GM19043 (cell line): ENCODE data around the gene FNIP2.
"Not testable (repeated sequence)": the region's sequence is repeated elsewhere in the genome, so short reads cannot be mapped to it uniquely, and the experiment has no call there.

ENCODE experiments used
- ATAC-seq: cut with Tn5 transposase; IDR thresholded peaks from one replicate; pipeline ENCODE4 v1.9.1; 2021; ENCODE audit warnings: low read depth; ENCODE audit not compliant: unreplicated experiment

Gene FNIP2

DNA sequence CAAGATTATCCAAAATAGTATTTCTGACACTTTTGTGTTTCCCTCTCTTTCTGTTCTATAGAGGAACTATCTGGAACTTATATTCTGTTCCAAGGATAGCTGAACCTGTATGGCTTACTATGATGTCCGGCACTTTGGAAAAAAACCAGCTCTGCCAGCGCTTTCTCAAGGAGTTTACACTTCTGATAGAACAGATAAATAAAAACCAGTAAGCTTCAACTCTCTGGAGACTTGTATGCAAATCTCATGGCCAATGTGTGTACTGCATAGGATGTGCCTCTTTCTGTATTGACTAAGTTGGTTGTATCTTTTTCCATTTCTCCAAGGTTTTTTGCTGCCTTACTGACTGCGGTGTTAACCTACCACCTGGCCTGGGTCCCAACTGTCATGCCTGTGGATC, 92.5 kb downstream of the FNIP2 start:
- ATAC-seq = peak; percentile 35

DNA sequence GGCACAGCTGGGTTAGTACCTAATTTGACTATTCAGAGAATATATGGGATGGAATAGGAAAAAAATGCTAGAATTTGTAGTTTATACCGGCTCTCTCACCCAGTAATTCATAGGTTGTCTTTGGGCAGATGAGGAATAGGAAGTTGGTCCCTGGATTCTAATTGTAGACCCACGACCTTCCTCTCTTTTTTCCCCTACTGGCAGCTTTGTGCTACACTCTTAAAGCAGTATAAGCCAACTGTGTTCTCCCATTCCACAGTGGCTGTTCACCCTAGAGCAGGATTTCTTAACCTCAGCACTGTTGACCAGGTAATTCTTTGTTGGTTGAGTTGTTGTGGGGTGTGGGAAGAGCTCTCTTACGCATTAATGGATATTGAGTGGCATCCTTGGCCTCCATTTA, 92.9 kb downstream of the FNIP2 start:
- no peak for ATAC-seq

DNA sequence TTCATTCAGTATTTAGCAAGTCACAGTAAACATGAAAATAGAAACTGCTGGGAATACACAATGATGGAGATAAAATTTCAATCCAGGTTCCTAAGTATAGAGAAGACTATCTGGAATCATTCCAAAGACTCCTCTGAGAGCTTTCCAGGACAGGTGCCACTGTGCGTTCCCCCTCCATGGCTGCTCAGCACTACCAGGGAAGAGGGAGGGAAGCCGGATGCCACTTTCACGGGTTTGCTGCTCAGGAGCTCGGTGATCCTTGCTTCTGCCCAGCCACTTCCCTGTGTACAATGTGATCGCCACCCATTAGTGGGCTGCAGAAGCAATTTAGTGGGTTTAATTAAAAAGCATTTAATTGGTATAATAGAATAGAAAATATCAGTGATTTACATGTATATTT, 94.5 kb downstream of the FNIP2 start:
- ATAC-seq = no peak

DNA sequence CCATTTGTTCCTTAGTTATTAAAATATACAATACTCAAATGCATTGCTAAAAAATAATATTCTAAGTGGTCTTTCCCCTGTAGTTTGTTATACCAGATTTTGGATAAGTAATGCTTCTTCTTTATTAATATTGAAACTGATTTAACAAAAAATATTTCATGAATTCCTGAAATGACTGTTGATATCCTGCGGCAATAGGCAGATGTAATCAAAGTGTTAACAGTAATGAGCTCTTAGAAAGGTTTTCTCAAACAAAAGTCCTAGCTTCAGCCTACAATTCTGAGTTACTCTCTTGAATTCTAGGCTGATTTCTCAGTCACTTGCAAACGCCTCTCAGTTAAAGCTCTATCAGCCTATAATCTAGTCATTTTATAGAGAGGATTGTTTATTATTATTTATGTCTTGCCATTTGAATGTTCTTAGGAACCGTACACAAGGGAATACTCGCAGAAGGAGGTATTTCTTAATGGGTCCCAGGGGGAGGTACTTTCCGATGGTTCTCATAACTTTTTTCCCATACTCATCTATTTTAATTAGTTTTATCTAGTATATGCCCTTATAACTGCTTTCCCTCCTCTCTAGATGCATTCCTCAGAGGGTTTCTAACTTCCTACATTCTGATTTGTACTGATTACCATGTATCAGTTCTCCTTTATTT, 96.8 kb downstream of the FNIP2 start:
- ATAC-seq = no peak

DNA sequence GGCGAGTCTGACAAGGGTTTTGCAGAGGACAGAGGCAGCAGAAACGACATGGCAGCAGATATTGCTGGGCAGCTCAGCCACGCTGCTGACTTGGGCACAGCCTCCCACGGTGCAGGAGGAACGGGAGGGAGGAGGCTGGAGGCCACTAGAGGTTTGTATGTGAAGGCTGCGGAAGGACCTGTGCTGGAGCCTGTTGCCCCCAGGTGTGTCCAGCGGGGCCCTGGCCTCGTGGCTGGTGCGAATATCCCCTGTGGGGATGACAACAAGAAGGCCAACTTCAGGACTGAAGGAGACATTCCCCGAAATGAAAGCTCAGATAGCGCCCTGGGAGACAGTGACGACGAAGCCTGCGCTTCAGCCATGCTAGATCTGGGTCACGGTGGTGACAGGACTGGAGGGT, 100.2 kb downstream of the FNIP2 start:
- ATAC-seq = no peak

DNA sequence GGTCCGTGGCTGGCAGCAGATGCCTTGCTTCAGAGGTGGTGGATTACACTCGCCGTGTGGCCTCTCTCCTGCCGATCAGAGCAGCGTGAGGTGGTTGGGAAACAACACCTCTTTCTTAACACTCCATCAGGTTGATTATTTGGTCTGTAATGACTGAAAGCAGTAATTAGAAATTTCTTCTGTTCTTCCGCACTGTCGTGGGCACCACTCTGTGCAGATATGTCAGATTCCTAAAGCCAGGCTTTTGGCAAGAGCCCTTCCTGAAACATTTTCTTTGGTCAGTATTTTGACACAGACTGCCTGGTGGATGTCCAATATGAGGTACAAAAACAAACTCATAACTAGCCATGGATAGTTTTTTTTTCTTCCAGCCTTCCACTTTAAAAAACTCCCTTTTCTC, 100.9 kb downstream of the FNIP2 start:
- ATAC-seq = no peak

DNA sequence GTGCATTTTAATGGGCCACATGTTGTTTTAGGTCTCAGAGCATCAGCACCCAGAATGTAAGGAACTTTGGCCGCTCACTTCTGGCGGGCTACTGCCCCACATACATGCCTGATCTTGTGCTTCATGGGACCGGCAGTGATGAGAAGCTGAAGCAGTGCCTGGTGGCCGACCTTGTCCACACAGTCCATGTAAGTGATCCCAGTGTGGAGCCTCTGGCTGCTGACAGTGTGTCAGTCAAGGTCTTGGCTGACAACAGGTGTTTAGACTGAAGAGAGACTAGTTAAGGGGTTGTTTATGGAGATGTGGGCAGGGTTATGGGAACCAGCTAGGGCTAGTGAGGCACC, 101.4 kb downstream of the FNIP2 start:
- no peak for ATAC-seq

DNA sequence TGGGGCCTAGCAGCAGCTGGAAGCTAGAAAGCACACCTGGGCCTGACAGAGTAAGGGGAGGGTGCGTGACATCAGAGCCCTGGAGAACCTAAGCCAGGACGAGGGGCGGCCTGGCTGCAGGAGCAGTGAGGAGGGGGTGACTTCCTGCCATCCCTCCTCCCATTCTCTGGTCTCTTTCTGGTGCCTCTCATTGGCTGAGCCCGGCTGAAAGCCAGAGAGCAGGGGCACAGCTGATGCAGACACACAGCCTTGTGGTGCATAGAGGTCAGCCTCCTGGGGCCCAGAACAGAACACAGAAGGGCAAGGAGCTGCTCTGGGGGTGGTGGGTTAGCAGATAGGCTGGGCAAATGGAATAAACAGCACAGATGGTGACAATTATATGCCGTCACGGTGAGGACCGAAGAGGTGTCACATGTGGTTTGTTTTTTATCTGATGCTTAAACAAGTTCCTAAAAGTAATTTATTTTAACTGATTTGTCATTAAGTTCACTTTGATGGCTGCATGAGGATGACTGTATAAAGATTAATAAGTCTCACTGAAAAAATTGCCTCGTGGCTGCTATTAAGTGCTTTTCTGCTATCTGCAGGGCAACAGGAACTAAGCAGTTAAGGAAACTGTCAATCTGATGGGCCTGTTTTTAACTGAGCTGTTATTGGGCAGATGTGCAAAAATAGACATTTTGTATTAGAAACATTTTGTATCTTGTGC, 102.0 kb downstream of the FNIP2 start:
- ATAC-seq = no peak

DNA sequence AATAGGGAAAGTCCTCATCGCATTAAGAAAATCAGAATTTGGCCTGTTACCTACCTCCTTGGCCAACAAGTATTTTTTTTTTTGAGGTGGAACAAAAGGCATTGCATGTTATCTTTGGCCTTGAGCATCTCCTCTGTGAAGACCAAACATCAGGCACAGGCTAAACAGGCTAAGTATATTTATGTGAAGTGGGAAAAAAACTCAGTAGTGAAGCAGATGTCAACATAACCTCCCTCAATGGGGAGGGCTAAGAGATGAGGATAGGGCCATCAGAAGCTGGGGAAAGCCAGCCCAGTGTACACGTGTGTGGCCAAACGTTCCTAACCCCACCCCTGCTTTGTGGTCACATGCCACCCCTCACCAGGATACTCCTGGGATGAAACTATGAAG, 102.5 kb downstream of the FNIP2 start:
- no peak for ATAC-seq

DNA sequence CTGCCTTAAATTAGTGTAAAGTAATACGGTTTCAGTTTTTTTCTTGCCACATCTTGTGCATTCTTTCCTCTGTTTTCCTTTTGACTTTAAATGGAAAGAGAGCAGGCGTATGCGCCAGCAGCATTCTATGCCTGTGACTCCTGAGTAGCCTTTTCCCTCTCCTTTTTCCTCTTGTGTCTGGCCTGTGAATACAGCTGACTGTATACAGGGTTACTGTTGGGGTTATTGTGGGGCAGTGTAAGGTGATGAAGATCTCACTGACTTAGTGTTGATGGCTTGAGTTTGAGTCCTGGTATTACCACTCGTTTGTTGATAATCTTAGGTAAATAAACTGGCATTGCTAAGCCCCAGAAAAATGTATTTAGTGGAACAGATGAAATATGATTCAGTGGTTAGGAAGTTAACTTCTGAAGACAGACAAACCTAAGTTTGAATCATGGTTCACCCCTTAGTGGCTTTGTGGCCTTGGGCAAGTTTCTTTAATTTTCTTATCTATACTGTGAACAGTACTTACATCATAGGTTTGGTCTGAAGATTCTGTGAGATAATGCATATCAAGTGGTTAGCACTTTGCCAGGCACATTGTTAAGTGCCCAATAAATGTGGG, 105.1 kb downstream of the FNIP2 start:
- ATAC-seq = no peak

DNA sequence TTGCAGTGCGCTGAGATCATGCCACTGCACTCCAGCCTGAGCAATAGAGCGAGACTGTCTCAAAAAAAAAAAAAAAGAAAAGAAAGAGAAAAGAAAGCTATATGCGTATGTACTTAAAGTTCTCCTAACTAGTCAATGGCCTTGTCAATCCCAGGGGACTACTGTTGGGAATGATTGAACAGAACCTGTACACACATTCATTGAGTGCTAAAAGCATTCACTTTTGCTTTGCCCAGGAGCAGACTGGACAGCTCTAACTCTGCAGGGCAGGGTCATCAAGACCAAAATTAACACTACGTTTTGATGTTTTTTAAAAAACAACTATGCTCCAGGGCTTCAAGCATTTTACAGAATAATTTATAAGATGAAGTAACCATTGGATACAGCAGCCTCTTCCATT, 106.2 kb downstream of the FNIP2 start:
- ATAC-seq = no peak

DNA sequence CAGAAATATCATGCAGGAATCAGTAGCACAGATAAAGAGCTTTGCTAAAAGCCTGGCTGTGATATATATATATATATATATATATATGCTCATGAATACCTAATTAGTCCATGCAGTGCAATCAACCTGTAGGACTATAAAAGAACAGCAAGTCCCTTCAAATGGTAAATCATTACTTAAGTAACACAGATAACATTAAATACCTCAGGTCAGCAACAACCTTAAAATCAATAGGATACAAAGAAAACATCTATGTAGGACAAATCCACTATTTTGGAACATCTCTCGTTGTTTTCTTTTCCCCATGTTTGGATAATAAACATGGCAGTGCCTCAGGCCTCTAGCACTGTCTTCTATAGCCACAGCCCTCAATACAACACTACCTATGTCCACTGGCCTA, 106.6 kb downstream of the FNIP2 start:
- no peak for ATAC-seq

DNA sequence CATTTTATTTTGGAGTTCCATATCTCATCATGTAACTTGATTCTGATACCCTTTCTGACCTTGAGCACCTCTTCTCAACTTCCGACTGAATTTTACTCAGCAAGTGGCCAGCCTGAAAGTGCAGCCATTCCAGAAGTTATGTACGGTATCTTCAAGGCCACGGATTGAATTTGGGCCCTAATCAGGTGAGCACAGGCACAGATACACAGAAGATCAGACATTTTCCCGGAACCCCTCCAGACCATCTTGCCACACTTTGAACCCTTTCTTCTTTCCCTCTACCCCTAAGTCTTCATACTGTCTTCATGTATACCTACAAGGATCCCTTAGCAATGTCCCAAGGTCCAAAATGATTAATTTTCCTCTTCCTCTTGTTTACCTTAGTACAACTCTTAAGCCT, 108.2 kb downstream of the FNIP2 start:
- no peak for ATAC-seq

DNA sequence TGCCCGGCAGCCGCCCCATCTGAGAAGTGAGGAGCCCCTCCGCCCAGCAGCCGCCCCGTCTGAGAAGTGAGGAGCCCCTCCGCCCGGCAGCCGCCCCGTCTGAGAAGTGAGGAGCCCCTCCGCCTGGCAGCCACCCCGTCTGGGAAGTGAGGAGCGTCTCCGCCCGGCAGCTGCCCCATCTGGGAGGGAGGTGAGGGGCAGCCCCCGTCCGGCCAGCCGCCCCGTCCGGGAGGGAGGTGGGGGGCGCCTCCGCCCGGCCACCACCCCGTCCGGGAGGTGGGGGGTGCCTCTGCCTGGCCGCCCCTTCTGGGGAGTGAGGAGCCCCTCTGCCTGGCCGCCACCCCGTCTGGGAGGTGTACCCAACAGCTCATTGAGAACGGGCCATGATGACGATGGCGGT, 113.3 kb downstream of the FNIP2 start:
- ATAC-seq = not testable (repeated sequence)

DNA sequence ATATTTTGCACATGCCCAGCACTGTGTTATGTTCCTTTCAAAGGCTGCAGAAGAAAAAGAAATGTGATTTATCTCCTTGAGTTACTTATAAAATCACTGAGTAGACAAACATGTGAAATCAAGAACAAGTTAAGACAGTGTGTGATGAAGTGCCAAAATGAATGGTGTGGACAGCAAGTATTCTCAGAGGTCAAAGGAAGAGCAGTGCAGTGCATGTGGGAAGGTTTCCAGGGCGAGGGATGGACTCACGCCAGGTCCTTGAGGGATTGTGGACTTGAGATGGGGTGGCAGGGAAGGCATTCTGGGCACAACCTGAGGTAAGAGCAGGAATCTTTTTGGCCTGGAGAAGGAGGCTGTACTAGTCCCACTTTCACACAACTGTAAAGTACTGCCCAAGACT, 115.5 kb downstream of the FNIP2 start:
- ATAC-seq = no peak

DNA sequence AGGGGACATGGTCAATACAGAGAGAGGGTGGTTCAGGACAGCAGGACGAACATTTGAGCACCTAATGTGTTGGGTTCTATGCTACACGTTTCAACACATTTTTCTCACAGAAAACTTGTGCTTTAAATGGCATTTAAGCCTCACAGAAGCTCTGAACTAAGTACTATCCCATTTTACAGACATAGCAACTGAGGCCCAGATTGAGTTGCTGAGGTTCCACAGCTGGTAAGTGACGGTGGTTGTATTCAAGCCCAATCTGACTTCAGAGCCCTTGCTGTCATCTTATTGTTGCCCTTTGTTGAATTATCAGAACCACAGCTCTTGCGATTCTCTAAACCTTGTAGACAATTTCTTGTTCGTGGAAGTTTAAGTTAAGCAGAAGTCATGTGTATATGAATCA, 116.7 kb downstream of the FNIP2 start:
- ATAC-seq = no peak

DNA sequence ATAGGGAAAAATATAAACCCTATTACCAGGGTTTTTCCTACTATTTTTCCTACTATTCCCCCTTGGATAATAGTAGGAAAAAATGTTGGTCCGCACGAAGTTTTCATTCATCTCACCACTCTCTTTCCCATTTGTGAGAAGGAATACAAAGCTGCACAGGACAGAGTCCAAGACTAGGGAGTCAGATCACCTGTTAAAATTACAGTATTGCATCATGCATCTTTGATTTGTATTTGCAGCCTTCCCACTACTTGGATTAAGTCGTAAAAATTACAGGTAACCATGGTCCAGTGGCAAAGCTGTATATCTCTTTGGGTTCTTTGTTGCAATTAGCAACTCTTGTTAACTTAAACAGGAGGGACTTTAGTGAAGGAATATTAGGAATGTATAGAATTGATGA, 121.5 kb downstream of the FNIP2 start:
- ATAC-seq = no peak

DNA sequence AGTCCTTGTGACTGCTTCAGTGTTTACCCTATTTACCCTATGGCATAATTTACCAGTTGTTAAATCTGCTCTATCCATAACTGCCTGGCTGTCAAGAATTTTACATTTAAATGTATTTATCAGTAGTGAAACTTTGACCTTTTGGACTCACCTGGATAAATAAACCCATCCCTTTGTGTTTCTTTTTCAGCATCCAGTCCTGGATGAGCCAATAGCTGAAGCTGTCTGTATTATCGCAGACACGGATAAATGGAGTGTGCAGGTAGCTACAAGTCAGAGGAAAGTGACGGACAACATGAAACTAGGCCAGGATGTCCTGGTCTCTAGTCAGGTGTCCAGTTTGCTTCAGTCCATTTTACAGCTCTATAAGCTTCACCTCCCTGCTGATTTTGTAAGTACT, 122.4 kb downstream of the FNIP2 start:
- ATAC-seq = no peak

DNA sequence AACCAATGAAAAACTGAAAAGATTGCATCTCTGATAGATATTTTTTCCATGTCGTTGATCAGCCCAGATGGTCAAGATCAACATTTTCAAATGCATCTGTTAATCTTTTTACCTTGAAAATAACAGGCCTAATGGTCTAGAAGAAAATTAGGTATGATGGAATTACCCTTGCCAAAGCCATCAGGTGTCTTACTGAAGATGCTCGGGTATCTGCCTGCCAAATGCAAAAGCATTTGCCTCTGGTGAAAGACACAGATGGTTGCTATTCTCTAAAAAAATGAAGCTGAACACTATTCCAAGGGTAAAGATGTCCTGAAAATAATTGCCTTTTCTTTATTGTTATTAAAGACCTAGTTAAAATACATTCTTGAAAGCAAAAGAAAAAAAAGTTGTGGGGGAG, 126.0 kb downstream of the FNIP2 start:
- no peak for ATAC-seq

DNA sequence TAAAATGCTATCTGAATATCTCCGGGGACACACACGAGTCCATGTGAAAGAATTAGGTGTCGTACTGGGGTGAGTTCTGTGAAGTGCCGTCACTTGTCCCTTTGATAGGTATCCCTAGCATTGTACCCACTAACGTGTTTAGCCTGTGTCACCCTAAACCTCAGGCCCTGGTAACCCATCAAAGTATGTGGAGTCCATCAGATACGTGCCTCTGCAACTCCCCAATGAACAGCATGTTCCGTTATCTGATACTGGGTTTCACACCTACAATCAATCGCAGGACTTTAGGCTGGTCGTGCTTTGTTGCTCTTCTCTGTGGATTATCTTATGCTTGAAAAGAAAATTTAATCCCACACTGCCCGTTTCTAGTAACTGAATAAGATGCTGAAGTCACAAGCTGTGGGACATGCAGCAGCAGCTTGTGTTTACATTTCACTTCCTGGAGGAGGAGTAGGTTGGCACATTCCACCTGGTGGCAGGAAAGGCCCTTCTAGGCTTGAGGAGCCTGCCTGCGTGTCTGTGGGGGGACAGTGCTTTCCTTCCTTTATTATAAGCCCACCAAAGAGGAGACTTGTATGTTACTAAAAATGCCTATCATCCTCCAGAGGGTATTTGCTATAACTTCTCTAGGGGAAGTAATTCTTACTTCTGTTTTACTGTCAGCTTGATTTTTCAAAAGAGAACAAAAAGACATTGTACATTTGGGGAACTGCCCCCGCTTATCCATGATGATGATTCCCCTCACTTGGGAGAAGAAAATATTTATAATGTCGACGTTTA, 127.2 kb downstream of the FNIP2 start:
- ATAC-seq = no peak

DNA sequence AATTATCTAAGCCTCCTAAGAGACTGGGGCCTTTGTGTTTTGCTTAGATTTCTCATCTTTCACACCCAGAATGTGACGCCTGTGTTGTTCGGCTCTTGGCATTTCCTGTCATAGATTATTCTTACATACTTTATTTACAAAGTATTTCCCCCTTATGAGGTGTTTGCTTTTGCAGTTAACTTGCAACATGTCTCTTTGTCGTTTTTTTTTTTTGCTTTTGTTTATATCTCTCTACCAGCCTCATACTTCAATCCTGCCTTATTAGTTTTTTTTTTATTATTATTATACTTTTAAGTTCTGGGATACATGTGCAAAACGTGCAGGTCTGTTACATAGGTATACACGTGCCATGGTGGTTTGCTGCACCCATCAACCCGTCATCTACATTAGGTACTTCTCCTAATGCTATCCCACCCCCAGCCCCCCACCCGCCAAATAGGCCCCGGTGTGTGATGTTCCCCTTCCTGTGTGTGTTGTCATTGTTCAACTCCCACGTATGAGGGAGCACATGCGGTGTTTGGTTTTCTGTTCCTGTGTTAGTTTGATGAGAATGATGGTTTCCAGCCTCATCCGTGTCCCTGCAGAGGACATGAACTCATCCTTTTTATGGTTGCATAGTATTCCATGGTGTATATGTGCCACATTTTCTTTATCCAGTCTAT, 127.9 kb downstream of the FNIP2 start:
- not testable (repeated sequence) for ATAC-seq
